Right kidney (tissue), 1 donor: Measurements from ENCODE around the gene PPM1J.

Experiments
- DNase-seq: peaks from one replicate; pipeline ENCODE4 v3.0.0-alpha.2; 2016

The PPM1J gene

GRCh38 chr1:112687785-112688496, 27.2 kb downstream of the PPM1J start:
- DNase-seq = no peak

DNA sequence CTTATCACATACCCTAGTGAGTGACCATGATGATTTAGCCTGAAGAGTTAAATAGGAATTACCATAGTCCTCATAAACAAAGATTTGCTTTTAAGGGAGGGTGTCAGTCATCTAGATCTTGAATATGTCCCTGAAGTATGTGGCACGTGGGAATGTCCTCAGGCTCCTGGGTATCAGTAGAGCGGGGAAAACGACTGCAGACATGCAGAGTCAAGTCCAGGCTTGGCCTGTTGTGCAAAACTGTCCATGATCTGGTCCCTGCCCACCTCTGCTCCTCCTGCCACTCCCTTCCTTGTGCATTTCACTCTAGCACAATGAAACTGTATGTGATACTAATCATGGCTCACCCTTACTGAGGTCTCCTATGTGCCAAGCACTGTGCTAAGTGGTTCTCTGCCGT, 27.8 kb downstream of the PPM1J start:
- no peak for DNase-seq

DNA sequence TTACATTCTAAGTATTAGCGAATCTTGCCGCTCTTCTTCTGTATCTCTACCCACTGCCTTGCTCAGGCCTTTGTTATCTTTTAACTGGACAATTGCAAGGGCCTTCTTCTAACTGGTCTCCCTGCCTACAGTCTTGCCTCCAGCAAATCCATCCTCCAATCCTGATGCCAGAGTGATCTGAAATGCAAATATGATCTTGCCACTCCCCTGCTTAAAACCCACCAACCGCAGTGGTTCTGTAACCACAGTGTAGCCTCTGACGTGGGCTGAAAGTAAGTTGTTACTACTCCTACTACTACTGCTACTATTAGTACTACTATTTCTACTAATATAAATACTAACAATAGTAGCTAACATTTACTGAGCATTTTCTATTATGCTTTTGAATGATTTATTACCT, 28.3 kb downstream of the PPM1J start:
- DNase-seq = no peak

DNA sequence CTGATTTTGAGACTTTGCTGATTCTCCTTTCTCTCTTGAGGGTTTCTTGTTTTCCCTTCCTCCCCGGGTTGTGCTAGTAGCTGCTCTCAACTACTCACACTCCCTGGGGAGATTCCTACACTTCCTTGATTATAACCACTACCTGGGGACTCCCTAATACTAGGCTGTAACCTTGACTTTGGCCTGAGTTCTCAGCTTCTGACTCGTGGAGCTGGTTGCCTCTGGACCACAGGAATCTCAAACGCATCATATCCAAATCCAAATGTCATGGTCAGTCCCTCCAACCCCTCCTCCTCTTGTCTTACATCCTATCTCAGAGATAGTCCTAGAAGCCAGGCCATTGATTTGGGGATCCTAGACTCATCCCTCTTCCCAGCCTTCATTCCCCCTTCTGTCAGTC, 28.7 kb downstream of the PPM1J start:
- no peak for DNase-seq

- DNase-seq = no peak
These were observed 29.2 kb downstream of the PPM1J start for GRCh38 chr1:112685913-112686312.

GRCh38 chr1:112678605-112679004, 36.5 kb downstream of the PPM1J start:
- no peak for DNase-seq

DNA sequence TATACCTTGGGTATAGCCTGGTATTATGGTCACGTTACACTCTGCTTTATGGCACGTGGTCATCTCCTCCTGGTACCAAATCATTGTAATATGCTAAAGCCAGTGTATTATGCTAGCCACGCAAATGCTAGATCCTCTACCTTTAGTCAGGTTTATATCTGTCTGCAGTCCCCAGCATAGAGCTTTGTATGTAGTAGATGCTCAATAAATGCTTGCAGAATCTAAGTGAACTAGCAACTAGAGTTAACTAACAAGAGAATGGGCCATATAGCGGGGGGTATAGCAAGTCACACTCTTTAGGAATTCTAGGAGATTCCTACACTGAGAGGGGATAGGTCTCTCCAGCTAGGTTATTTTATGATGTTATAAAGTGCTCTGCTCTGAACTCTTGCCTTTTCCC, 37.6 kb downstream of the PPM1J start:
- no peak for DNase-seq

DNA sequence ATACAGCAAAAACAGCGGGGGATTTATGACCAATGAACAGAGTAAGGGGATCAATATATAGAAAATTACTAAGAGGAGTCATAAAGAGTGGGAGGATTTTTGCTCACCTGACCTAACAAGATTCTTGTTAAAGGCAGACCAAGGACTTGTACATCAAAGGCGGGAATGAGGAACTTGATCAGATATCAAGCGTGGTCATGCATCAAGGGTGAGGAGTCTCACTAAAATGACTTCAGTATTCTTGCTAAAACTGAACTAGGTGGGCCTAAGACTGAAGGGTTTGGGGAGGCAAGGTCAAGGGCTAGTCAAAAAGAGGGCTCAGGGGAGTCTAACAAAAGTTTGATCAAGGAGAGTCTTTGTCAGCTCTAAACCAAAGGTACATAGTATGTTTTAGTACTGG, 38.6 kb downstream of the PPM1J start:
- no peak for DNase-seq

GRCh38 chr1:112675728-112676381, 39.3 kb downstream of the PPM1J start:
- no peak for DNase-seq

DNA sequence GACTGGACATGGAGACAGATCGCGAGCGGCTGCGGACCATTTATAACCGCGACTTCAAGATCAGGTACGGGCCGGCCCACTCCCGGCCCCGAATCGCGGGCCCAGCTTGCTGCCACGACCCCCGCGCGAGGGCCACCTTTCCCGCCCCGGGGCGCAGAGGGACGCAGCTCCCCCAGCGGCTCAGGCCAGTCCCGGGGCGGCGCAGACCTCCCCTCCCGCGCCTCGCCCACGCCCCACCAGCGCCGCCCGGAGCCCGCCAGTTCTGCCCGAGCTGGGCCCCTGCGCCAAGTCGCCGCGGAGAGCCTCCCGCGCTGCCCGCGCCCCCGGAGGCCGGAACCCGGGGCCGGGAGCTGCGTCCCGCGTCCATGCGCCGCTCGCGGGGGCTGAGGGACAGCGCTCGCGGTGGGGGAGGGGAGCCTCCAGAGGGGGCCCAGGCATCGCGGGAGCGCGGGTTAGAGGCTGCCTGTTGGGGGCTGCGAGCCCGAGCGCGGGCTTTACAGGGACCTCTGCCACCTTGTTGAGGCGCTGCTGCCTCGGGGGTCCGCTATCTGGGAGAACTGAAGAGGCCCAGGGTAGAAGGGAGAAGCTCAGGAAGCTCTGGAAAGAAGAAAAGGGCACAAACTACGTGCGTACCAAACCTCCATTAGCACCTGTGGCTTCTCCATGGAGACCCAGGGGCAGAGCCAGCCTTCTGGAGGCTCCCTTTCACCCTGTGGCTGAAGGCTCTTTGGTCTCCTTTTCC, 40.0 kb downstream of the PPM1J start:
- peak; percentile 97 for DNase-seq

- no peak for DNase-seq
These were observed 40.6 kb downstream of the PPM1J start, which contains the start of gene MOV10 for GRCh38 chr1:112674440-112674985. Gene MOV10 (plus strand): TSS chr1:112674659. CDS start chr1:112674913, 254 bp downstream.

- peak; percentile 83 for DNase-seq
These were observed 41.3 kb downstream of the PPM1J start for GRCh38 chr1:112673592-112674439.

DNA sequence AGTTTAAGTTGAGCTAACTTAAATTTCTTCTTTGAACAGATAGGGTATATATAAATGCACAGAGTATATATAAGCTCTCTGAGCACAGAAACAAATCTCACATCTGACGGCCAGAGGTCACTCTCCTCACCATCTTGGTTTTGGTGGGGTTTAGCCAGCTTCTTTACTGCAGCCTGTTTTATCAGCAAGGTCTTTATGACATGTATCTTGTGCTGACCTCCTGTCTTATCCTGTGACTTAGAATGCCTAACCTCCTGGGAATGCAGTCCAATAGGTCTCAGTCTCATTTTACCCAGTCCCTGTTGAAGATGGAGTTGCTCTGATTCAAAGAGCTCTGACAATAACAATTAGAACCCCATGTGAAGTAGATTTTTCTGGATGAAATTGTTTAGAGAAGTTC, 42.3 kb downstream of the PPM1J start:
- no peak for DNase-seq

DNA sequence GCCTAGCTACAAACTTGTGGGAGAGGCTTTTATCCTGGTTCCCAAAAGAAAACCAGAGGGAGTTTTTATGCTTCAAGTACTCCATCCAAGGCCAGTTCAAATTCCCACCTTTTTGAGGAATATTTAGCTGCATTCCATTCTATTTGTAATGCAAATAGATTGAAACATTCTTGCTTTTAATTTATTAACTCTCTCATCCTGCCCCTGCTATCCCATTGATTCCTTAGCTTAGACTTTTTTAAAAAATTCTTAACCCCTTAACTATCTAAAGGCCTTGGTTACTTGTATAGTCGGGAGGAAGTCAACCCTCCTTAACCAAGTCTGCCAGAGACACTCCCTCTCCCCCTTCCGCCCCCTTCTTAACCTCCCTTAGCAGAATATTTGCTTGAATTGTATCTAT, 43.1 kb downstream of the PPM1J start:
- DNase-seq = no peak

DNA sequence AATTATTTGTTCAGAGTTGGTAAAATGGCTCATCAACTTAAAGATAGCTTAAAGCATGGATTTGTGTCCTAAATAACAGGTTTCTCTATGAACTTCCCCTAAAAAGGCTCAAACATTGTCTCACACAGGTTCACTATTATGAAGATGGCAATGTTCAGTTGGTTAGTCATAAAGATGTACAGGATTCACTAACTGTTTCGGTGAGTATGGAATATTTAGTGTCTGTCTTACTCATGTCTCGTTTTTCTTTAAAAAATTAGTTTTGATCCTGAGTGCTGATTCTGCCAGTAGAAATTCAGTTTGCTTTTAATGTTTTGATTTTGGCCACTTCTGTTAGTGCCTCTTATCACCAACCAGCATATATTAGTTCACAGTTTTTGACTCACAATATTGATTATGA, 48.2 kb downstream of the PPM1J start:
- no peak for DNase-seq

- DNase-seq = no peak
These were observed 49.3 kb downstream of the PPM1J start for GRCh38 chr1:112665857-112666256.
